NCI-H2171 (cell line): ENCODE results near the gene RGS12.

Source experiments
- DNase-seq: peaks from one replicate; lab custom pipeline; 2025; lab: John Stamatoyannopoulos, UW

RGS12 gene

DNA sequence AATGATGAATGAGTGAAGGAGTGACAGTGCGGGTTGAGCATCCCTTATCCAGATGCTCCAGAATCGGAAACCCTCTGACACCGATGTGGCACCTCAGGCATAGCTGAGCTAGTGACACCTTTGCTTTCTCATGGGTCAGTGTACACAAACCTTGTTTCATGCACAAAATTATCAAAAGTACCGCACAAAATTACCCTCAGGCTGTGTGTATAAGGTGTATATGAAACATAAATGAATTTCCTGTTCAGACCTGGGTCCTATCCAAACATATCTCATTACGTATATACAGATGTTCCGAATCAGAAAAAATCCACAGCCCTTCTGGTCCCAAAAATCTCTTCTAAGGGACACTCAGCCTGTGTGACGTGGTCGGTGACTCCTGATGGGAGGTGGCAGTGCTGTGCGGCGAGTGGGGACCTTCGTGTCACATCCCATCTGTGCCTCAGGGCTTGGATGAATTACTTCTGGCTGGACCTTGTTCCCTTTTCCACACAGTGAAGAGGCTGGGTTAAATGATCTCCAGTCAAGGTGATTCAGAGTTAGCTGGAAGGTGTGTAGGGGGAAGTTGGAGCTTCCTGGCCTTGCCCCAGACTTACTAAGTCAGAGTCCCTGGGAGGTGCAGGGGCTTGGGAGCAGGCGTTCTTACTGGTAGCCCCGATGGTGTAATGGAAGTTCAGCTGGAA lies 18.8 kb downstream of the RGS12 start:
- no peak for DNase-seq

DNA sequence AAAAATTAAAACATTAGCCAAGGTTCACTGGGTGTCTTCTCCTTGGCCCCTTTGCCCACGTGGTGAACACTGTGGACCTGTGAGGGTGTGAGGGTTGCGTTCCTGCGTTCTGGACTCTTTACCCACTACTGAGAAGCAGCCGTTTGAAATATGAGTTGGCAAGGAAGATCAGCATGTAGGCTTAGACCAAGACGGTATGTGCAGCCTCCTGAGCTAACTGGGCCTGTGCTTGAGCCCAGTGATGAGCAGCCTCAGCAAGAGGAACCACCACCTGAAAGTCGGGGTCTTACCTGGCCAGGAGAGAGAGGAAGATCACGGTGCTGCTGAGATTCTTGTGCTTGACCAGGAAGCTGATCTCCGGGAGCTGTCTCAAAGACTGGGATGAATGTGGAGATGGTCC lies 19.5 kb downstream of the RGS12 start:
- no peak for DNase-seq

DNA sequence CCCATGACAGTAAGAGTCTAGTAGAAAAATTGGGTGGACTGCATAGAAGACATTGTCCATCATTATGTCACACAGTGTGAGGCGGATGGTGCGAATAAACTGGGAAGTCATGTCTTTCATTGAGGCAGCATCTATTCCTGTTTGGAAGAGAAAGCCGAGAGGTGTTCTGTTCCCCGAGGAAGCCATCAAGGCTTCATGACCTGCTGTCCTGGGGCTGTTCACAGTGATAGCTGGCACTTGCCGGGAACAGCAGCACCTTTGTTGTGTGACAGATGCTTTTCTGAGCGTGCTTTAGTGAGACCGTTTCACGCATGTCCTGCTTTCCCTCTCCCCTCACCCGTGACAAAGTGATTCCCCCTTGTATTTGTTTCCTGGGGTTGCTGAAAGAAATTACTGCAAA lies 20.3 kb downstream of the RGS12 start:
- DNase-seq: no peak

DNA sequence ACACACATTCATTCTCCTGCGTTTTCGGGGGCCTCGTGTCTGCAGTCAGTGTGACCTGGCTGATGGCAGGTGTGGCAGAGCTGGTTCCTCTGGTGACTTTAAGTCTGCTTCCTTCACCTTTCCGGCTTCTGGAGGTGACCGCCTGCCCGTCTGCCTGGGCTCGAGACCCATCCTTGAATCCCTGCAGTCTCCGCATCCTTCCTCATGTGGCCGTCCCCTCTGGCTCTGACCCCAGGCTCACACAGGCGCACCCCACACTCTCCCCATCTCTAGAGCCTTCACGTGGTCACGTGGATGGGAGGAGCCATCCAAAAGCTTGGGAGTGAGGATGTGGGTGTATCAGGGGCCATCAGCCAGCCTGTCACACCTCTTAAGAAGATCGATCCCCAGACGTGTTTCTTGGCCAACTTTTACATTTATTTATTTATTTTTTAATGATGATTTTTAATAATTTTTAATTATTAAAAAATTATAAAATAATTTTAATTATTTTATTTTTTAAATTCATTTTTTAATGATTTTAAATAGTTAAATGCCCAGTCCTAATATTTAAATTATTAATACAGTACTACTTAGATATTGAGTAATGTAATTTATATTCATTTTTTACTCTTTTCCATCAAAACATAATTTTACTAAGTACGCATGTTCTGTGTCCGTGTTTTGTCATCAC lies 20.9 kb downstream of the RGS12 start:
- no peak for DNase-seq

DNA sequence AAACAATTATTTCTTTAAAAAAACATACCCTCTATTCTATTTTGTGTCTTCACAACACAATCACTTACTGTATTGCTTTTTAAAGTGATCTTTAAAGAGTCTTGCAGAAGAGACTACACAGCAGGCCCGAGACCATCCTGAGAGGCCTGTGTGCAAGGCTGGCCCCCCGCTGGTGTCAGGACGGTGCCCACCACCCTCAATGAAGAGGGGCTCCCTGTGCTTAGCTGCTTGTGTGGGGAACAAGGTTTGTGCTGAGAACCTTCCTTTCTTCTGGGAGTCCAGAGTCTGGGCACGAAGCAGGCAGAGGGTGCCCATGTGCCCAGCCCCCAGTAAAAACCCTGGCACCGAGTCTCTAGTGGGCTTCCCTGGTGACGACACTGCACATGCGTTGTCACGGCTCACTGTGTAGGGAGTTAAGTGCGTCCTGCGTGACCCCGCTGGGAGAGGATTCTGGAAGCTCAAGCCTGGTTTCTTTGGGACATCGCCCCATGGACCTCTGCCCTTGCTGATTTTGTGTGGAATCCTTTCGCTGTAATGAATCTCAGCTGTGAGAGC lies 22.0 kb downstream of the RGS12 start:
- no peak for DNase-seq

DNA sequence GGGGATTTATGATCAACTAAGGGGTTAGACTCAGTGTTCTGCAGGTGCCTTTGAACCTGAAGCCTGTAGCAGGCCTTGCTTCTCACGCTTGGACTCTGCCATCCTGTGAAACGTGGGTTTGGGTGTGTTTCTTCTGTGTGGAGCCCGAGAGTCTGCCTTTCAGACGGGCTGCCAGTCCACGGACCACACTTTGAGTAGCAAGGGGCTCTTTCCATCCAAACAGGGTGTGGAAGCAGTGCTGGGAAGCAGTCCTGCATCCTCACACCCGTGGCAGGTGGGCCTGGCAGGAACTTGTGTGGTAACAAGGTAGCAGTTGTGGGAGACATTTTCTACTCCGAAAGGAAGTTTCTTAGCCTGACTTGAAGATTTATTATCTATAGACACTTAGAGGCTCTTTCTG lies 22.7 kb downstream of the RGS12 start:
- no peak for DNase-seq

DNA sequence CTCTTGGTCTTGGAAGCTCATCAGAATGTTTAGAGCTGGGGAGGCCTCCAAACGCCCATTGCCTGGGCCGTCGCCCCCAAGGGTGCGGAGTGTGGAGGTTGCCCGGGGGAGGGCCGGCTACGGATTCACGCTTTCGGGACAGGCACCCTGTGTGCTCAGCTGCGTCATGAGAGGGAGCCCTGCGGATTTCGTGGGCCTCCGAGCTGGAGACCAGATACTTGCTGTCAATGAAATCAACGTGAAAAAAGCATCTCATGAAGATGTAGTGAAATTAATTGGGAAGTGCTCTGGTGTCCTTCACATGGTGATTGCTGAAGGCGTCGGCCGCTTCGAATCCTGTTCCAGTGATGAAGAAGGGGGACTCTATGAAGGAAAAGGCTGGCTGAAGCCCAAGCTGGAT lies 23.3 kb downstream of the RGS12 start:
- DNase-seq: no peak

DNA sequence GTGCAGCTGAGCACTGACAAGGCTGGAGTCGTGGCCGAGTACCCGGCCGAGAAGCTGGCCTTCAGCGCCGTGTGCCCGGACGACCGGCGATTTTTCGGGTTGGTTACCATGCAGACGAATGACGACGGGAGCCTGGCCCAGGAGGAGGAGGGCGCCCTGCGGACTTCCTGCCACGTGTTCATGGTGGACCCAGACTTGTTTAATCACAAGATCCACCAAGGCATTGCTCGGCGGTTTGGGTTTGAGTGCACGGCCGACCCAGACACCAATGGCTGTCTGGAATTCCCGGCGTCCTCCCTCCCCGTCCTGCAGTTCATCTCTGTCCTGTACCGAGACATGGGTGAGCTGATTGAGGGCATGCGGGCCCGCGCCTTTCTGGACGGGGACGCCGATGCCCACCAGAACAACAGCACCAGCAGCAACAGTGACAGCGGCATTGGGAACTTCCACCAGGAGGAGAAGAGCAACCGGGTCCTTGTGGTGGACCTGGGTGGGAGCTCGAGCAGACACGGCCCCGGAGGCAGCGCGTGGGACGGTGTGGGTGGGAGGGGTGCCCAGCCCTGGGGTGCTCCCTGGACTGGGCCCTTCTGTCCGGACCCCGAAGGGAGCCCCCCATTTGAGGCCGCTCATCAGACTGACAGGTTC lies 24.3 kb downstream of the RGS12 start:
- no peak for DNase-seq

DNA sequence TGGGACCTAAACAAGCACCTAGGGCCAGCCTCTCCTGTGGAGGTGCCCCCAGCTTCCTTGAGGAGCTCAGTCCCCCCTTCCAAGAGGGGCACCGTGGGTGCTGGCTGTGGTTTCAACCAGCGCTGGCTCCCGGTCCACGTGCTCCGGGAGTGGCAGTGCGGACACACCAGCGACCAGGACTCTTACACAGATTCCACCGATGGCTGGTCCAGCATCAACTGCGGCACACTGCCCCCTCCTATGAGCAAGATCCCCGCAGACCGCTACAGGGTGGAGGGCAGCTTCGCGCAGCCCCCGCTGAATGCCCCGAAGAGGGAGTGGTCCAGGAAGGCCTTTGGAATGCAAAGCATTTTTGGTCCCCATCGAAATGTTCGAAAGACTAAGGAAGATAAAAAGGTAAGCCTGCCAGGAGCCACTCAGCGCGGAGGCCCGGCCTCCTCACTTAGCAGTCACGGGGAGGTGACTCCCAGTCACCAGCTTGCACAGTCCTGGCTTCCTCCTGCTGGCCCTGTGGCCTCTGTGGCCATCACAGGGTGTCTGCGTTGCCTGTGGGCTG lies 24.9 kb downstream of the RGS12 start:
- no peak for DNase-seq

DNA sequence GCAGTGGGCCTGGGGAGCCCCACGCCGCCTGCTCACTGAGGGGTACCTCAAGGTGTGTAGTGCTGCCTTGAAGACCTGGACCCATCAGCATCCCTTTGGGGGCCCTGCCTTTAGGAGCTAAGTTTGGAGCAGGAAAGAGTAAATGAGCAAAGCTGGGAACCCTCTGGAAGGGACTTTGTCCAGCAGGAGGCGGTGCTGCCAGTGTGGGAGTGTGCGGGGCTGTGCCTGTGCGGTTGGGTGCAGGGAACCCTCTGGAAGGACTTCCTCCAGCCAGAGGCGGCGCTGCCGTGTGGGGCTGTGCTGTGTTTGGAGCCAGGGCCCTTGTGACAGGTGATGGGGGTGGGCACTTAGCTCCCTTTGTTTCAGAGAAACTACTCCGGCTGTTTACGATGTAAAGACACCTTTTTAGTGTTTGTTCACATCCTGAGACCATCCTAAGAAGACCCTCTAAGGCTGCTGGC lies 25.8 kb downstream of the RGS12 start:
- DNase-seq: no peak

DNA sequence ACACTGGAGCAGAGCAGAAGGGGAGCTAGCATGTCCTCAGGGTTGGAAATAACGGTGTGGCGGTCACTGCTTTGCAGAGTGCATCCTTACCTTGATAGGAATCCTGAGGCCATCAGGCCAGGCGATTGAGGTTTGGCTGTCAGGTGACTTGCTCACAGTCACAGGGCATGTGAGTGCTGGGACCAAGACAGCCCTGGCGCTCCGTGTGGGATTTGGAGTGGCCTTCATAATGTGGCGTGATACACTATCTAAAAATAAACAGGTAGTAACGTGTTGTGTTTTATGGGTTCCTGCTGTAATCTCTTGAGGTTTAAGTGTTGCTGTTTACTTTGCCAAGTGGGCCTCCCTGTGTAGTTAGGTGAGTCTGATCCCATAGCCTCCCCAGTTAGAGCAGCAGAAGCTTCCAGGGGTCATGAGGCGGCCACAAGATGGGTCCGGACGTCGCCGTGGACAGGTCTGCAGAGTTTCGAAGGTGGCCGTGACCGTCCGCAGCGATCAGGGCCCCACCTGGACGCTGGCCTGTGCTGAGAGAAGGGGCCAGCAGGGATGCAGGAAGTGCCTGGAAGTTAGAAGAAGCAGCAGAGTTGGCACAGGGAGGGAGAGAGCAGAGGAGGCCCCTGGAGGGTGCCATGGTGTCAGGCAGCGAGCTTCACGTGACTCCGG lies 27.7 kb downstream of the RGS12 start:
- DNase-seq: no peak

DNA sequence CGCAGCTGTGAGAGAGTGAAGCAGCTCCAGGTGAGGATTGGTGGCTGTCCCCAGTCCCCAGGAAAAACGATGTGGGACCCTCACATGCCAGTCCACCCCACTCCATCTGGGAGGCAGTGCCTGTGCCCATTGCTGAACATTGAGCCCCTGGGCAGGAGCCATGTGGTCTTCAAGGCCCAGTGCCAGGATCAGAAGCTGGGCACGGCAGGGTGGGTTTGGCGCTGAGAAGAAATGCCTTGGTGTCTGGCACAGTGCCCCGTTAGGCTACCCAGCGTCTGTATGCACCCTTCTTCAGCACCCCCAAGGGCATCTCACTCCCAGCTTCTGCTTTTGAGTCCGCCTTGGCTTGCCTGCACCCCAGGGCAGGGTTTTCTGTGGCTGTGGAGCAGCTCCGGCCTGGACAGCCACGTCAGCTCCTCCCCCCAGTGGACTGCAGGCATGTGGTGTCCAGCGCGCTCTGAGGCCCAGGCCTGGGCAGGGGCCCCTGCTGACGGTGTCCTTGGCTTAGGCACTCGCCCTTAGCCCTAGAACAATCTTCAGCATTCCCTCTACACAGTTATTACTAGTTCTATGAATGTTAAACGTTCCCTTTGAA lies 28.6 kb downstream of the RGS12 start:
- DNase-seq: no peak

DNA sequence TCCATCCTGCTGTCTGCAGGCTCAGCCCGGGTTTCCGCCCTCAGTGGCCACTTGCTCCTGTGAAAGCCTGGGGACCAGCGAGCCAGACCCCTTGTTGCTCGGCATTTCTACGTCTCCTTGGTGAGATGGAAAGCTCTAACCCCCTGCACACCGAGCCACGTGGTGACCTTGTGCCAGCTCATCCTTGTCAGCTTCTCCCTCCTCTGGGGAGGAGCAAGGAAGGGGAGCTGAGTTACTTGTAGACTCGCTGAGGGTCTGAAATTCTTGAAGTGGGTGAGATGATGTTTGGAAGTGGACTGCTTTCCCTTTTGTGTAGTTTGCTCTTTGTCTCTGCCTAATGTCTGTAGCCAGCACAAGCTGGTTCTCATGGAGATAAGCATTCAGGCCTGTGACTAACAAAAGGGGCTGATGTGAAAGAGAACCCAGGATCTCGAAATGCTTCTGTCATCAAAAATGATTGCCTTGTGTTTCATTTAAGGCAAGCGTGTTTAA lies 29.3 kb downstream of the RGS12 start:
- no peak for DNase-seq

DNA sequence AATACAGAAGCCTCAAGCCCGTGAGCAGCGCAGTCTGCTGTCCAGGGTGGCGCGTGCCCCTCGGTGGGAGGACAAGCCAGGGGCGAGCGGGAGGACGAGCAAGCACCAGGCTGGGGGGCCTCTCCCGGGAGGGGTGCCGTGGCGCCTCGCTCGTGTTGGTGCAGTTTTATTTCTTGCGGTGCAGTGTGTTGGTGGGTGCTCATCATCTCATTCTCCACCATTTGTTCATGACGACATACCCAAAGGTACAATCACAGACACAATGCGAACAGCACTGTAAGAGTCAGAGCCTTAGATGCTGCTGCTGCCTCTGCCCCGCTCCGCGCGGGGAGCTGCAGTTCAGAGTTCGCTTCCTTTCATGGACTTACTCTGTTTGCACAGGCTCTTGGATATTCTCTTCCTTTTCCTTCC lies 30.3 kb downstream of the RGS12 start:
- DNase-seq: no peak

DNA sequence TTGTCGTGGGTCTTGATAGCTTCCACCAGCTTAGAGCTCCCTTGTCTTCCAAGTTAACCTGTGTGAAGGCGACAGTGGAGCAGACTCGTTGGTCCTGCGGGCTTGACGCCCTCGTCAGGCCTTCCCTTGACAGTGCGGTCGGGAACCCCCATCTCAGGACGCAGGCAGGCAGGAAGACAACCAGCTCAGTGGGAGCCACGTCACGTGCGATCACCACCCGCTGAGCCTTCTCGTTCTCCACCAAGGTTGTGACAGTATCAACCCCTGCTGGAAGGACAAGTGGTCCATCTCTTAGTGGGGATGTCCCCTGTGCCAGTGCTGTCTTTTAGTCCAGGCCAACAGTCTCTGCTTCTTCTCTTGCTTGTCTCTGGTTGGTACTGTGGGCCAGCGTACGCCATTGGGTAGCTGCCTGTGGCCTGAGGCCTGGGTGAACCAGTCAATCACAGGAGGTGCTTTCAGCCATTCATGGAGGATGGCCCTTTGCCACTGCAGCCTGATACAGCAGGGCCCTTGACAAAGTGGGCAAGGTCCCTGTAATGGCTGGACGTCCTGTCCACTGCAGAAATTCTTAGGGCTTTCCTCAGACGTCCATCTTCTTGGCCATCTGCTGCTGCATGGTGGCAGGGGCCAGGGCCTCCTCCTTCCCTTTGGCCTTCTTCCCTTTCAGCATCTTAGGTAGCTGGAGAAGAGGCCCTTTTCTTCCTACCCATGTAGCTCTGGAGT lies 31.4 kb downstream of the RGS12 start:
- DNase-seq: no peak

DNA sequence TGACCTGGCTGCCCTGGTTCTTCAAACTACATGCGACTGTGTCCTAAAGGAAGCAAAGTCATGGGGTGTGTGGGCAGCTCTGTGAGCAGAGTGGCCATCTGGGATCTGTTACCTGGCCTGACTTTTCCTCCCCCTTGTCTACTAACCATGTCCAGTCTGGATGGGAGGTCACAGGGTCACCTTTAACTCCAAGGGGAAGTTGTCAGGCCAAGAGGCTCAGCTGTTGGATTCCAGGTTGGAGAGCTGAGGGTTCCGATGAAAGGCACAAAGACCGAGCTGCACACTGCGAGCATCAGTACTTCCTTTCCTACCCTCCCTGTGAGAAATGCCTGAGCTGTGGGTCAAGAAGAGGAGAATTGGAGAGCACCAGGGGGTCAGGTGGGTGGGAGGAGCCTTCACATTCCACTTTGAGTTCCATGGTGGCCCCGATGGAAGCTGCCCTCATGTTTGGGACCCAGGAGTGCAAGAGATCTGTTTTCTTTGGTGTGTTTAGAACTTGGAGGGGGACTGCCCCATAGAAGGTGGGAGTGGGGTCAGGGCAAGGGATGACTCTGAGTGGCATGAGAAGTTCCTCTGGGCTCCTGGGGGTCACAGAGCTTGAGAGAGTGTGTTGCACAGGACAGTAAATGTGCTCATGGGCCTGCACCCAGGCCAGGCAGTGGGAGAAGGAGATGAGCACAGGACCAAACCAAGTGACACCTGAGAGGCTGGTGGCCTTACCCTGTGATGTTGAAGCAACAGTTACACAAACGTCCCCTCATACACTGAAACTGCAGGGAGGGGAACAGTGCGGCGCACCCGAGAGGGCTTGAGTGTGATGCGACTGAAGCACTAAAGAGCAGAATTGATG lies 36.2 kb downstream of the RGS12 start:
- no peak for DNase-seq

DNA sequence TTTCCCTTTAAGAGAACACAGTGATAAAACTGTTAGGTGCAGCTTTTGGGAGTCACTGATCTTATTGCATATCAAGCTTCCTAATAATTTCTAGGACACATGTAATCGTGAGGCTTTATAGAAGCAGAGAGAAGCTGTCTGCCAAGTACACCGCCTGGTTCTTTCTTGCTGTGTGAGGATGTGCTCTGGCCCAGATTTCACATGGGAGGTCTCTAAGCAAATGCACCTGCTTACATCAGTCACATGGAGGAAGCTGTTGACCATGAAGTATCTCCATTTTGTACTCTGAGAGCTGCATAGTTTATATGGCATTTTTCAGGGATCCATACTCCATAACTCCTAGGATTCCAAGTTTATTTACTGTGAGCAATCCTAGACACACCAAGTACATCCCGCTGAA lies 37.1 kb downstream of the RGS12 start:
- no peak for DNase-seq

DNA sequence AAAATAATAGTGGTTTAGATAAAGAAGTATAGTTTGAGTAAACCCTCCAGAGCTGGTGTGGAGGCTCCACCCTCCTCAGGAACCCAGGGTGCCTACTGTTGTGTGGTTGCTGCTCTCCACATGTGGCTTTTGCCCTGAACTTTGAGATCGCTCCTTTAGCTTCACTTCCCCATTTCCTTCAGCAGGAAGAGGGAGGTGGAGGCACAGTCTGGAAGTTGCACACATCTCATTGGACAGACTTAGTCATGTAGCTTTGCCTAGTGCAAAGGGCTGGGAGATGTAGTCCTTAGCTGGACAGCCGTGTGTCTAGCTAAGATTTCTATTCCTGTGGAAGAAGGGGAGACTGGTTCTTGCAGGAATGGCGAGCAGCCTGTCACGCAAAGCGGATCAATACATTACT lies 37.9 kb downstream of the RGS12 start:
- no peak for DNase-seq

DNA sequence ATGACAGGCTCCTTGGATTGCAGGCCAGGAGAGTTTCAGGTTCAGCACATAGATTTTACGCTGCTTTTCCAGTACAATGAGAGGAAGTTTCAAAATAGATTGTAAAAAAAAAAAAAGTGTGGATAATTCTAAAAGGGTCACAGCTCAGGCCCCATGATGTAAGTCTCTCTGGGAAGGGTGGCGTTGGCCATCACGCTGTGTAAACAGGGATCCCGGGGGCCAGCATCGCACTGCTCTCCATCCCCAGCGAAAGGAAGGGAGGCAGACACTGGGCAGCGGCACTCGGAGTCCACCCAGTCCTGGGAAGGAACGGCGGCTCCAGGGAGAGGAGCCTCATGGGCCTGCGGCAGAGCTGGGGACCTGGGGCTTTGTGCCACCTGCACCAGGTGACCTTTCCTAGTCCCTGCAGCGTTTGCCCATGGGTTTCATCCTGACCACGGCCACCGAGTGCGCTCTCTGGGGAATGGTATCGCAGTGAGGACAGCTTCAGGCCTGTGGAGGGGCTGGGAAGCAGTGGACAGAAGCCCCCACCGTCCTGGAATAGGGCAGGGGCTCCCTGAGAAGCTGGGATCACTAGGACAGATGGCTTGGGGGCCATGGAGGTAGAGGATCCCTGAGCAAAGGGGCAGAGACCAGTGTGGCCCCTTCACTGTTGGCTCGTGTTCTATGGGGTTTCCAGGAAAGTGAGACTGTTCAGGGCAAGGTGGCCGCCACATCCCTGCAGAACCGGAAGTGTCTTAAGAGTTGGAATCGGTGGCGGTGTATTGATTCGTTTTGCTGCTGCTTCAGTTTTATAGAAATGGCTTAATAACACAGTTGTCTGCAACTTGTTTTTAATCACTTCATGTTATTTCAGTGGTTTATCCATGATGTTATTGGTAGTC lies 38.9 kb downstream of the RGS12 start:
- DNase-seq: no peak
